K562 (cell line): ENCODE measurements around the gene OTOA.

Experiments
- DMBX1 ChIP-seq: fragments of 250-450 bp; sonication (Bioruptor Pico); IDR thresholded peaks from 2 replicates; pipeline ENCODE4 v1.8.0; 2022; ENCODE audit warnings: inconsistent platforms, mild to moderate bottlenecking, moderate library complexity, borderline replicate concordance
- GTF3C2 ChIP-seq: IDR thresholded peaks from 3 replicates; pipeline ENCODE4 v1.6.1; 2011; ENCODE audit warnings: borderline replicate concordance, mild to moderate bottlenecking, moderate library complexity; ENCODE audit not compliant: insufficient read length; ENCODE audit errors: extremely low read depth
- JUNB ChIP-seq: fragments of 450-650 bp; formaldehyde crosslinking; conservative IDR thresholded peaks from 2 replicates; pipeline ENCODE4 v1.4.0; 2020; ENCODE audit warnings: mild to moderate bottlenecking
- MYC ChIP-seq, 2 experiments: fragments of 250-450 bp in 1 of 2; sonication (Bioruptor Pico) in 1 of 2; IDR thresholded peaks; 2 replicates each; pipeline versions ENCODE4 v1.5.1 to v1.6.1; 2012 to 2021; ENCODE audit warnings: low read depth in 2 of 2, borderline replicate concordance in 1 of 2, improper control_type of control experiment in 1 of 2, low read length in 1 of 2, mild to moderate bottlenecking in 1 of 2, moderate library complexity in 1 of 2
- UBTF ChIP-seq, 2 experiments: IDR thresholded peaks; 2 replicates each; pipeline ENCODE4 v1.6.1; 2012; ENCODE audit warnings: improper control_type of control experiment in 2 of 2, low read depth in 2 of 2, low read length in 2 of 2, borderline replicate concordance in 1 of 2

- TF ChIP-seq JUNB (CRISPR knock-in tag) (no peak), DMBX1 (CRISPR knock-in tag) (no peak), UBTF (IDR thresholded peaks at IDR 0.05; ENCODE audit: borderline replicate concordance in 1 of 2, low read depth in 2 of 2, low read length in 2 of 2) (no peak), GTF3C2 (no peak), MYC (IDR thresholded peaks at IDR 0.05; ENCODE audit: low read depth, low read length) (no peak), MYC (CRISPR knock-in tag; IDR thresholded peaks at IDR 0.05; ENCODE audit: borderline replicate concordance, low read depth) (no peak)
Measured at GRCh38 chr16:21698169-21699032, 34.6 kb downstream of the OTOA start.
